ENCODE results near the gene CHRNA1.

Gene CHRNA1

DNA sequence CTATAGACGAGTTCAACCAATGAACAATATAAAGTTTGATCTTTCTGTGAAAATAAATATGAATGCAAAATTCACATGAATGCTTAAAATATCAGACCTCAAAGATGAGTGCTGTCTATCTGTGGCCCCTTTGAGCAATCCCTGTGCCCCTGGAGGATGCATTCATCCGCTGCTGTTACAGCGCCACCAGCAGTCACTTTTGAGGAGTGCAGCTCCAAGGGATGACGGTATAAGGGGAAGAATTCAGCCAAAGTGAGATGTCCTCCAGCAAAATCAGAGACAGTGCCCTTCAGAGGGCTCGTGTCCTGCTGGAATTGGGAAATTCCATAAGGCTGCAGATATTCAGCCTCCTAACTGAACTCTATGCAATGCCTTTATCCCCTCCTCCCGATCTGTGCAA is 12.0 kb upstream of the CHRNA1 start:
- H3K4me1 Mint-ChIP-seq, result peaks cover 20% of the 10 kb centered on the region
- no peak overlapping the region for H3K4me3 Mint-ChIP-seq
- H3K27me3 Mint-ChIP-seq, result peaks cover 15% of the 10 kb centered on the region
- no peak for ATAC-seq
- no peaks in the 10 kb centered on the region for H3K36me3 Mint-ChIP-seq
- no peaks in the 10 kb centered on the region for H3K9me3 Mint-ChIP-seq
- H3K27ac Mint-ChIP-seq, result no peak overlapping the region

DNA sequence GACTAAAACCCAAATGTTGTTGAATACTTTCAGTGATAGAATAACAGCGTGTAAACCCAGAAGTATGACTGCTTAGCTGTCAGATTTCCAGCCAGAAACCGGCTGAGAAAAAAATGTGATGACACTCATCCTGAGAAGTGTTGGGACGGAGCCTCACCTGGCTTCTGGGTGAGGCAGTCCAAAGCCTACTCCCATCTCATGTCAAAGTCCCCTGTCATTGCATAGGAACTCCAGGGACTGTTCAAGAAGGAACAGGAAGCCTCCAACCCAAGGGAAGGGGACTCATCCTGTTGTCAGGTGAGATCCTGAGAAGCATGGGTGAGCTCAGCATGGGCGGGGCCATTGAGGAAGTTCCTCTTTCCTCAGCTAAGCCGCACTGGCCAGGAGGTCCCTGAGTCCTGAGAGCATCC is 11.3 kb upstream of the CHRNA1 start:
- Mint-ChIP-seq H3K36me3 (no peaks in the 10 kb centered on the region), H3K4me1 (peaks cover 20% of the 10 kb centered on the region), H3K4me3 (no peak overlapping the region), H3K9me3 (no peaks in the 10 kb centered on the region), H3K27me3 (peaks cover 15% of the 10 kb centered on the region), H3K27ac (no peak overlapping the region)
- peak; percentile 46 for ATAC-seq

DNA sequence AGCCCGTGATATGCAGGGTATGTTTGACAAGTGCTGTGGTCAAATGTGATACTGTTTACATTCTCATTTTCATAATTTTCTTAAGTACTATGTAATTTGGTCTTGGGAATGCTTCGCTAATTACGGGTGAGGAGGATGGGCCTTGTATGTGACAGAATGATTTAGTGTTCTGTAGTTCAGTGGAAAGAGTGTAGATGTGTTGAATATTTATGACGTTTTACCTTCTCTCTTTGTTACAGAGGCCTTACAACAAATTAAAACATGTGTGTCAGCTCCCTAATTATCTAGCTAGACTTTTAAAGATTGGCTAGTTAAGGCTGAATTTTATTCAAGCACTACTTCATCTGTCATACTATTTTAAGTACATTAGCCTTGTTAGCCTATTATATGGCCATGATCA is 10.6 kb upstream of the CHRNA1 start:
- peaks cover 20% of the 10 kb centered on the region for H3K4me1 Mint-ChIP-seq
- no peak for ATAC-seq
- peaks cover 15% of the 10 kb centered on the region for H3K27me3 Mint-ChIP-seq
- no peaks in the 10 kb centered on the region for H3K9me3 Mint-ChIP-seq
- no peak overlapping the region for H3K4me3 Mint-ChIP-seq
- no peak overlapping the region for H3K27ac Mint-ChIP-seq
- no peaks in the 10 kb centered on the region for H3K36me3 Mint-ChIP-seq

DNA sequence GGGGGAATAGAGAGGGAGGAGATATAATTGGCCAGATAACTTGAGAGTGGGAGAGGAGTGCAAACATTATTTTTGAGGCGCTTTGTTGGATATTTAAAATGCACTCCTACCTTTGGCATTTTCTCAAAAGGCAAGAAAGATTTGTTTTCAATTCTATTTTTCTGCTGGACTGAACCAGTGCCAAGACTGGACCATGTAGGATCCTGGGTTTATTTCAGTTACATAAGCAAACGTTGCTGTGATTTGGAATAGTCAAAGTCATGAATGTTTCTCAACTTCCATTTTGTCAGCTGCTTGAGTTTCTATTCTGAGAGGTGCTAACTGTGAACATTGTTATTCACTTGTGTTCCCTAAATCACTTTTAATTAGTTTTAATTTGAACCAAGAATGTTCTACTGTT is 8.9 kb upstream of the CHRNA1 start:
- H3K27ac Mint-ChIP-seq, result no peak overlapping the region
- ATAC-seq, result no peak
- H3K4me1 Mint-ChIP-seq, result peaks cover 11% of the 10 kb centered on the region
- H3K27me3 Mint-ChIP-seq, result peaks cover 12% of the 10 kb centered on the region
- no peaks in the 10 kb centered on the region for H3K36me3 Mint-ChIP-seq
- no peak overlapping the region for H3K4me3 Mint-ChIP-seq
- no peaks in the 10 kb centered on the region for H3K9me3 Mint-ChIP-seq

DNA sequence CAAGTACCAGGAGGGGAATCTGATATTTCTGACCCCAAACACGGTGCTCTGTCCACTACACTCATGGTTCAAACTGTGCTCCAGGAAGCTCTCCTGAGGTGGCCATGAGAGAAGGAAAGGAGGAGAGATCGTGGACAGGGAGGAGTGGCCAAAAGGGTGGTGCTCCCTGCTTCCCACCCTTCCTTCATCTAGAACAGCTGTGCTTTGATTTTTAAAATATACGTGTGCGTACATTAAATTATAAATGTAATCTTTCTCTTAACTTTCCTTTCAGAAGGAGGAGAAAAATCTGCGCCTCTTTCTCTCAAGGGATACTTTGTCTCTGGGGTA is 8.2 kb upstream of the CHRNA1 start:
- ATAC-seq, result no peak
- no peaks in the 10 kb centered on the region for H3K9me3 Mint-ChIP-seq
- H3K27me3 Mint-ChIP-seq, result peaks cover 12% of the 10 kb centered on the region
- peaks cover 9% of the 10 kb centered on the region for H3K4me1 Mint-ChIP-seq
- H3K4me3 Mint-ChIP-seq, result no peak overlapping the region
- H3K36me3 Mint-ChIP-seq, result no peaks in the 10 kb centered on the region
- H3K27ac Mint-ChIP-seq, result no peak overlapping the region

DNA sequence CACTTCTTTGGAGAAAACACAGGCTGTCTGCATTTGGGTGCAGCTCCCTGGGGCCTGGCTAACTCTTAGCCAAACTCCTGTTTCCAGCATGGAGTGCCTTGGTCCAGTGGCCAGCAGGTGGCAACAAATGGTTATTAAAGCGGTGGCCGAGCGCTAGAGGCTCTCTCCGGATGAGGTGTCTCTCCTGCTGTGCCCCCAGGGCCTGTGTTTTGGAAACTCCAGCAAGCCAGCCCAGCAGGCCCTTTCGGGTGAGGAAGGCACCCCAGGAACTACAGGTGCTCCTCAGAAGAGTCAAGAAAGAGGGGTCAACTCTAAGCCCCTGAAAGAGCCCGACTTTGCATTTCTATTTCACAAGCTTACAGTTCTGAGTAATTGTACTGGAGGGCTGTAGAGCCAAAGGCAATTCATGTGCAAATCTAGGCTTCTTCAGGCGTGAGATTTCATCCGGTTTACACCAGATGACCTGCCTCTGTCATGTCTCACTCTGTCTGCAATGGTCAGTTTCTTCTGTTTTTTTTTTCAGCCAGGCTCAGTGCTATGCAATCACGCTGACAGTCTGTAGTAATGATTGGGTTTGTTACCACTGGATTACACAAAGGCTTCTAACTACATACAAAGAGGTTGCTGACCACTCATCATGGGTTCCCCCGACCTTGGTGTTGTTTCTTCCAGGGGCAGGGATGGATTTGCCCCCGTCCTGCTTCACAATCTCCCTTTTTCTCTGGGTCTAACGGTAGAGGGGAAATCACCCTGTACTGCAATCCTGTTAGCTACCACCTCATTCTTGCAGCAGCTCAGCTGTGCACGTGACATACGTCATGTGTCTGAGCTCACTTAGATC is 7.6 kb upstream of the CHRNA1 start:
- ATAC-seq, result peak; percentile 56
- Mint-ChIP-seq H3K9me3 (no peaks in the 10 kb centered on the region), H3K27me3 (peaks cover 18% of the 10 kb centered on the region), H3K27ac (no peak overlapping the region), H3K36me3 (no peaks in the 10 kb centered on the region), H3K4me1 (peaks cover 9% of the 10 kb centered on the region), H3K4me3 (no peak overlapping the region)

DNA sequence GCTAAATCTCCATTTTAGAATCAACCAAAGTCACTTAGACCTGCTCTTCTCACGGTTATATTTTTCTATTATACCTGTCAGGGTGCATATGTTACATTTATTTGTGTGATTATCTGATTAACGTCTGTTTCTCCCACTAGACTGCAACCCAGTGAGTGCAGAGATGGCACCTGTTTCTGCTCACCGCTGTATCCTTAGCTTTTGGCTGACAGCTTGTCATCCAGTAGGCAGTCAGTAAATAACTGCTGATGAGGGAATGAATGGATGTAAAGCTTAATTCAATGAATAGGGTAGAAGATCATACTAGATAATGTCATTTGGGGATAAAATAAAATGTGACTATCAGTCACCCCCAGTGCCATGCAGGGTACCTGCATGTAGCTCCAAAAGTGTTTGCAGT is 6.9 kb upstream of the CHRNA1 start:
- no peak overlapping the region for H3K27ac Mint-ChIP-seq
- no peaks in the 10 kb centered on the region for H3K36me3 Mint-ChIP-seq
- peaks cover 6% of the 10 kb centered on the region for H3K4me1 Mint-ChIP-seq
- ATAC-seq, result no peak
- peaks cover 18% of the 10 kb centered on the region for H3K27me3 Mint-ChIP-seq
- H3K4me3 Mint-ChIP-seq, result no peak overlapping the region
- H3K9me3 Mint-ChIP-seq, result no peaks in the 10 kb centered on the region

DNA sequence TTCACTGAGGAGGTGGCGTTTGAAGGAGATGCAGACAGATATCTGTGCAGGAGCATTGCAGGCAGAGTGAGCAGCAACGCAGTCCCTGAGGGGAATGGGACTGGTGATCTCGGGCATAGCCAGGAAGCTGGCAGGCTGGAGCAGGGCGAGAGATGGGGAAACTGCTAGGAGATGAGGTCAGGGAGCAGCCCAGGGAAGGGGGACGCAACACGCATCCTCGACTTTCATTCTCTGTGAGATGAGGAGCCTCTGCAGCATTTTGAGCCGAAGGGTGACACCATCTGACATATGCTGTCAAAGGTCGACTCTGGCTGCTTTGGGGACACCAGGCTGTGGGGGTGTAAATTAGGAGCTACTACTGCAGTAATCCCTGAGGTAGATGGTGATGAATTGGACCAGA is 4.3 kb upstream of the CHRNA1 start:
- no peak for ATAC-seq
- peak overlapping the region; percentile 10 for H3K27ac Mint-ChIP-seq
- H3K4me3 Mint-ChIP-seq, result no peak overlapping the region
- peaks cover 9% of the 10 kb centered on the region for H3K4me1 Mint-ChIP-seq
- no peaks in the 10 kb centered on the region for H3K36me3 Mint-ChIP-seq
- no peaks in the 10 kb centered on the region for H3K9me3 Mint-ChIP-seq
- peaks cover 18% of the 10 kb centered on the region for H3K27me3 Mint-ChIP-seq

DNA sequence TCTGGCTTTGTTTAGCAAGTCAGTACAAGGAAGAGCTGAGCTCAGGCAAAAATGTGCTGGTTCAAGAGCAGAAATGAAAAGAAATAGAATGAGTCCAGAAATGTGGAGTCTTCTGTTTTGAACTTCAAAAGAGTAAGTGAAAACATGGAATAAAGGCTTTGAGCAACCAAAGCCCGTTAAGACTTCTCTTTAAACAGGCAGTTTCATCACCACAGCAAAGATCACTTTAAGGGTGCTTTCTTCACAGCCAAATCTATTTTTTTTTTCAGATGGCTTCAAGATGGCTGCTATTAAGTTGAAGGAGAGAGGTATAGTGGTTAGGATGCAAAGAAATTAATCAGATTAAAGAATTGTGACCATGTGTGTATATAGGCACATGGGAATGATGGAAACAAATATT is 2.0 kb upstream of the CHRNA1 start:
- H3K27ac Mint-ChIP-seq, result no peak overlapping the region
- no peaks in the 10 kb centered on the region for H3K36me3 Mint-ChIP-seq
- no peaks in the 10 kb centered on the region for H3K9me3 Mint-ChIP-seq
- H3K4me1 Mint-ChIP-seq, result peaks cover 9% of the 10 kb centered on the region
- no peak overlapping the region for H3K4me3 Mint-ChIP-seq
- no peak for ATAC-seq
- peaks cover 25% of the 10 kb centered on the region for H3K27me3 Mint-ChIP-seq

DNA sequence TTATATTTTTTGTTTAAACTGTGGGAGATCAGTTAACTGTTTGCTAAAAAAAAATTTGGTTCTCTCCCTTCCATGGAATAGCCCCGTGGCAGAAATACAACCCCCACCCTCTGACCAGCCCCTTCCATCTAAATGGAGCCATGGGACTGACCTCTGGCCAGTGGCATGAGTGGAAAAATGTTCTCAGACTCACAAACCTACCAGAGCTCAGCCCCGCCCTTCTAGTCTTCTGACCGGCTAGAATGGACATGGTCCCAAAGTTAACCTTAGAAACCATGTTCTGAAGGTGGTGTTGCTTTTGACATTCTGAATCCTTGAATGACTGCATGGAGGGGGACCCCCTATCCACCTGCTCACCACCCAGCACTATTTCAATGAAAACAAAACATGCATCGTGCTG is 1.3 kb upstream of the CHRNA1 start:
- no peaks in the 10 kb centered on the region for H3K9me3 Mint-ChIP-seq
- H3K4me3 Mint-ChIP-seq, result no peak overlapping the region

DNA sequence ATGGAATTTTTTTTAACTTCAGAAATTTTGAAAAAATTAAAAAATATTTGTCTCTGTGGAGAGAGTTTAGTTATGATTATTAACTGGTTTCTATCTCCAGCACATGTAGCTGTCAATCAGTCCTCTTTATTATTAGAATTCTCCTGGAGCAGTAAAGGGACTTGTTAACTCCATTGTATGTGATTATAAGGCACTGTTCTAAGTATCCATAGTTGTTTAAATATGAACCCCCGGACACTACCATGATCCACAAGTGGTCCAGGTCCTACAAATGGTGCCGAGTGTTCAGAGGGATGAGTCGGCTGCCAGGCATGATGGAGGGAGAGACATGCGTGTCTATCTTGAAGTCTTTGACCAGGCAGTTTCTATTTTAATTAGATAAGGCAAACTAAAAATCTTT is 492 bp downstream of the CHRNA1 start:
- H3K9me3 Mint-ChIP-seq, result no peaks in the 10 kb centered on the region
- ATAC-seq, result no peak
- H3K4me3 Mint-ChIP-seq, result no peak overlapping the region
- H3K27me3 Mint-ChIP-seq, result peaks cover 22% of the 10 kb centered on the region
- H3K4me1 Mint-ChIP-seq, result peaks cover 9% of the 10 kb centered on the region
- H3K27ac Mint-ChIP-seq, result no peak overlapping the region
- no peaks in the 10 kb centered on the region for H3K36me3 Mint-ChIP-seq

More for the DNA sequence above, 1.3 kb upstream of the CHRNA1 start:
- H3K36me3 Mint-ChIP-seq, result no peaks in the 10 kb centered on the region
- no peak for ATAC-seq
- H3K27ac Mint-ChIP-seq, result no peak overlapping the region
- peaks cover 9% of the 10 kb centered on the region for H3K4me1 Mint-ChIP-seq
- H3K27me3 Mint-ChIP-seq, result peaks cover 27% of the 10 kb centered on the region

DNA sequence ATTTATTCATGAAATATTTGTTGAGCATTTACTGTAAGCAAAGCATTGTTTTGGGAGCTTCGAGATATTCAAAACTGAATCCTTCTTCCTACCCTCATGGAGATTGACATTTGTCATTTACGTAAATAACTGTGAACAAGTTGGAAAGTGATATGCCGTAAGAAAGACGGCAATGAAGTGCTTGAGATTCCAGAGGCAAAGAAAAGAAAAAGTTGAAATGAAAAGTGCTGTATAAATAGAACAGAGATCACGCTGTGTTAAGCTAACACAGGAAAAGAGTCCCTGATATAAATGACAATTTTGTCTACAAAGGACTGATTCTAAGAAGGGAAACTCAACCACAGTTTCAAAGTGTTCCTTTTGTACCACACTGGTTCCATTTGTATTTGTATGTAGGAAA is 1.8 kb downstream of the CHRNA1 start:
- no peak for ATAC-seq
- Mint-ChIP-seq H3K9me3 (no peaks in the 10 kb centered on the region), H3K27me3 (peaks cover 16% of the 10 kb centered on the region), H3K36me3 (no peaks in the 10 kb centered on the region), H3K4me1 (peaks cover 9% of the 10 kb centered on the region), H3K27ac (no peak overlapping the region), H3K4me3 (no peak overlapping the region)

DNA sequence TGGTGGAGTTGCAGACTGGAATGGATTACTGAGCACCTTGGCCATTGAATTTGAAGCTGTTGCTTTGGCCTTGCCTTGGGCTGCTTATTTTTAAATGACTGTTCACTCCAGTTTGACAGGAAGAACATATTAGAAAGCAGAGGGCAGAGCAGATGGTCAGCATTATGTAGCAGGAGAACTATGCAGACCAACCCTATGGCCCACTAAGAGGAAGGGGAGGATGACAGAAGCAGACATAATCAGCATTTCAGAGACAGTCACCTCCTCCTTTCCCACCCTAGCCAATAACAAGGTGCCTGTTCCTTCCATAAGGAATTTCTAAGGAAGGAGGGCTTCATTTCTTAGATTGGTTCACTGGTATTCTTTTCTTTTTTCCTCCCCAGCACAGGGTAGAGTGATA is 2.4 kb downstream of the CHRNA1 start:
- Mint-ChIP-seq H3K27me3 (peaks cover 10% of the 10 kb centered on the region), H3K9me3 (no peaks in the 10 kb centered on the region), H3K27ac (no peak overlapping the region), H3K4me1 (peaks cover 9% of the 10 kb centered on the region), H3K4me3 (no peak overlapping the region), H3K36me3 (no peaks in the 10 kb centered on the region)
- no peak for ATAC-seq

DNA sequence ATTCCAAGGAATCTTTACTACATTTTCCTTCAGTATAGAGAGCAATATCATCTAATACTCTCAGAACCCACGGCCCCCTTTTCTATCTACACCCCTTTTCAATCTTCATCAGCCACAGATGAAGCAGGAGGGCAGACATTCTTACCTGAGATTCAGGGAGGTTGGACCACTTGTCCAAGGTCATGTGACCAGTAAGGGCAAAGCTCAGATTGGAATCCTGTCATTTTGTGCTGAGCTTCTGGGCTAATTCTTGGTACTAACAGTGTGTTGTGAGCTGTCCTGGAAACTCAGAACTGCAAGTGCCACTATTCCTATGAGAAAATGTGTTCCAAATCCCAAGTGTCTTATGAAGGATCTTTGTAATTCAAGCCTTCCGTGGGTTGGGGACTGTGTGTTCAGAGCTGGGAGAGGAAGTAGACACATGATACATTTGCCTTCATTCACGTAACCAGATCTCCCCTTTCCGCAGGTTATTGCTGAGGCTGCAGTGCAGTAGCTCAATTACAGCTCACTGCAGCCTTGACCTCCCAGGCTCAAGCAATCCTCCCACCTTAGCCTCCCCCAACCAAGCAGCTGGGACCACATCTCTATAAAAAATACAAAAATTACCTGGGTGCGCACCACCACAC is 3.3 kb downstream of the CHRNA1 start:
- no peak for ATAC-seq
- peaks cover 9% of the 10 kb centered on the region for H3K27me3 Mint-ChIP-seq
- no peak overlapping the region for H3K4me3 Mint-ChIP-seq
- peaks cover 9% of the 10 kb centered on the region for H3K4me1 Mint-ChIP-seq
- no peak overlapping the region for H3K27ac Mint-ChIP-seq
- H3K36me3 Mint-ChIP-seq, result no peaks in the 10 kb centered on the region
- no peaks in the 10 kb centered on the region for H3K9me3 Mint-ChIP-seq

DNA sequence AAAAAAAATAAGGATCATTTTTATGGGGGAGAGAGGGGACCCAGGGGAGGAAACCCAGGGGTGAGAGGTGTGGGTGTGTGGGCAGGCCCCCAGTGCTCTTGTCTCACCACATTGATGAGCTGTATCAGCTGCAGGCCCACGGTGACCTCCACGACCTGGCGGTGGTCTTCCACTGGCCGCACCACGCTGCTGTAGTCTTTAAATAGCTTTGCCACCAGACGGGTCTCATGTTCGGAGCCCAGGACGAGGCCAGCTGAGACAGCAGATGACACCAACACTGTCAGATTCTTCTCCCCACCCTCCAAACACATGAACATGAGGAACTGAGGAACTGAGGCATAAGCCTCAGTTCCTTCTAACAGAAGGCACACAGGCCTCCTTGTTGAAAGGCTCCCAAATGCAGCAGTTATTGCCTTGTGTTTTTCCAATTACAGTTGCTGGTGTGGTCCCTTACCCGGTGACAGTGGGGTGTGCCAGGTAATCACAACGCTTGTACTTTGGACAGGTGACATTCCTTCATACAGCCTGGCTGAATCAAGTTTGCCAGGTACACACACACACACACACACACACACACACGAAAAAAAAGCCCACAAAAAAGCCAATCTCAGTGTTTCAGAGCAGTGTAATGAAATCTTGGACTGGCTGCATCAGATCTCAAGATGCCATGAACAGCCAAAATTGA is 4.7 kb downstream of the CHRNA1 start:
- Mint-ChIP-seq H3K36me3 (no peaks in the 10 kb centered on the region), H3K4me1 (peaks cover 4% of the 10 kb centered on the region), H3K27me3 (peaks cover 9% of the 10 kb centered on the region), H3K27ac (no peak overlapping the region), H3K9me3 (no peaks in the 10 kb centered on the region), H3K4me3 (no peak overlapping the region)
- ATAC-seq, result no peak

DNA sequence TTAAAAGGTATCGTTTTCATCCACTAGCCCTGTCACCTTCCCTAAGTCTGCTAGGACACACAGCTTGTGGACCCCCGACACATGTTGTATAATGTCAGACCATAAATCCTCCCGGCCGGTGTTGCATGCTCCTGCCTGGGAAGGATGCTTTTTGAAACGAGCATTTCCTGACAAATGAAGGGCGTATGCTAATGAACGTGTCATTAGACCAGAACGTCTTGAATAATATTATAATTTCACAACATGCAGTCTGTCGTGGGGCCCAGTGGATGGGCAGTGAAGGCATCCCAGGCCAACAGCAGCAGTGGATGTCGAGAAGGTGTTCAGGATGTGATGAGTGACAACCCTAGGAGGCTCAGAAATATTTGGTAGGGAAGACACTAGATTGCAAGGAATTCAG is 7.5 kb downstream of the CHRNA1 start:
- peaks cover 19% of the 10 kb centered on the region for H3K4me1 Mint-ChIP-seq
- no peaks in the 10 kb centered on the region for H3K36me3 Mint-ChIP-seq
- H3K27ac Mint-ChIP-seq, result no peak overlapping the region
- H3K27me3 Mint-ChIP-seq, result peaks cover 6% of the 10 kb centered on the region
- no peak for ATAC-seq
- no peak overlapping the region for H3K4me3 Mint-ChIP-seq
- H3K9me3 Mint-ChIP-seq, result no peaks in the 10 kb centered on the region

Measured in stimulated activated memory B cell treated with anti-CD40 and anti-IgM and Interleukin-4, amounts not matched to agents 10 μg/mL and 1 μg/mL and 100 μg/mL, for 72 hours (primary cell).